Panc1 (cell line): Measurements from ENCODE around the gene S1PR2.

Source experiments
- POLR2AphosphoS5 ChIP-seq: IDR thresholded peaks from 2 replicates; pipeline ENCODE4 v1.6.1; 2012; ENCODE audit warnings: mild to moderate bottlenecking, low read depth, low read length, moderate library complexity
- TF ChIP-seq, protein P1 (sequence below): fragments of 450-650 bp; IDR thresholded peaks from 2 replicates; pipeline ENCODE4 v1.5.1; 2017; ENCODE audit warnings: mild to moderate bottlenecking

DNA sequence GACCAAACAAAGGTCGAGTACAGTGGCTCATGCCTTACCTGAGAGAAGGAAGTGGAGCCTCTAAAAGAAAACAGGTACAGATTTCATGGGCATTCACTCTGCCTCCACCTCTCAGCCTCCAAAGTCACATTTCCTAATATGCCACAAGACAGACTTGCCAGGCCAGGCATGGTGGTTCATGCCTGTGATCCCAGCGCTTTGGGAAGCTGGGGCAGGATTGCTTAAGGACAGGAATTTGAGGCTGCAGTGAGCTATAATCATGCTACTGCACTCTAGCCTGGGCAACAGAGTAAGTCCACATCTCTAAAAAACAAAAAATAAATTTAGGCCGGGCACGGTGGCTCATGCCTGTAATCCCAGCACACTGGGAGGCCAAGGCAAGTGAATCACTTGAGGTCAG is 25.5 kb downstream of the S1PR2 start:
- no peak for TF ChIP-seq POLR2AphosphoS5
- TF ChIP-seq, protein P1, sequence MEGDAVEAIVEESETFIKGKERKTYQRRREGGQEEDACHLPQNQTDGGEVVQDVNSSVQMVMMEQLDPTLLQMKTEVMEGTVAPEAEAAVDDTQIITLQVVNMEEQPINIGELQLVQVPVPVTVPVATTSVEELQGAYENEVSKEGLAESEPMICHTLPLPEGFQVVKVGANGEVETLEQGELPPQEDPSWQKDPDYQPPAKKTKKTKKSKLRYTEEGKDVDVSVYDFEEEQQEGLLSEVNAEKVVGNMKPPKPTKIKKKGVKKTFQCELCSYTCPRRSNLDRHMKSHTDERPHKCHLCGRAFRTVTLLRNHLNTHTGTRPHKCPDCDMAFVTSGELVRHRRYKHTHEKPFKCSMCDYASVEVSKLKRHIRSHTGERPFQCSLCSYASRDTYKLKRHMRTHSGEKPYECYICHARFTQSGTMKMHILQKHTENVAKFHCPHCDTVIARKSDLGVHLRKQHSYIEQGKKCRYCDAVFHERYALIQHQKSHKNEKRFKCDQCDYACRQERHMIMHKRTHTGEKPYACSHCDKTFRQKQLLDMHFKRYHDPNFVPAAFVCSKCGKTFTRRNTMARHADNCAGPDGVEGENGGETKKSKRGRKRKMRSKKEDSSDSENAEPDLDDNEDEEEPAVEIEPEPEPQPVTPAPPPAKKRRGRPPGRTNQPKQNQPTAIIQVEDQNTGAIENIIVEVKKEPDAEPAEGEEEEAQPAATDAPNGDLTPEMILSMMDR = no peak
